ENCODE data around the gene TENM4. TPM values are rescaled to one million over a fixed set of nuclear protein-coding genes. Genes with fewer than 3 reads are reported as not detected.

TENM4 gene
- total and polyA plus RNA-seq, 2 of the 8 experiments (the other 6 are each of a cell fraction or from before 2014, with no cell fraction given), result 3.5 to 7.2 TPM

DNA sequence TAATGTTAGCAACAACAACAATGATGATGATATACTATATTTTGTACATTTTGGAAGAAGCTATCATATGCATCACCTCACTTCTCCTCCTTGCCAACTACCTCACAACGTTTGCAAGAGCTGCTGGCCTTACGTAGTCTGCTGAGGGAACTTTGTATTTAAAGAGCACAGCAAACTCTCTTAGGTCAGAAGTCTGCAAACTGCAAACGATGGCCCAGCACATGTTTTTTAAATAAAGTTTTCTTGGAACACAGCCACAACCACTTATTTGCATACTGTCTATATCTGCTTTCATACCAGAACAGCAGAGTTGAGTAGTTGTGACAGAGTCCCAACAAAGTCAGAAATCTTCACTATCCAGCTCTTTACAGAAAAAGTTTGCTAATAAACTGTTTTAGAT lies 261.7 kb downstream of the TENM4 start:
- TF ChIP-seq EGR1 (IDR thresholded peaks at IDR 0.05; ENCODE audit: borderline replicate concordance, low read depth, low read length), result no peak
- TF ChIP-seq, protein P1, sequence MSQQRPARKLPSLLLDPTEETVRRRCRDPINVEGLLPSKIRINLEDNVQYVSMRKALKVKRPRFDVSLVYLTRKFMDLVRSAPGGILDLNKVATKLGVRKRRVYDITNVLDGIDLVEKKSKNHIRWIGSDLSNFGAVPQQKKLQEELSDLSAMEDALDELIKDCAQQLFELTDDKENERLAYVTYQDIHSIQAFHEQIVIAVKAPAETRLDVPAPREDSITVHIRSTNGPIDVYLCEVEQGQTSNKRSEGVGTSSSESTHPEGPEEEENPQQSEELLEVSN (IDR thresholded peaks at IDR 0.05), result no peak
- TF ChIP-seq SP2 (IDR thresholded peaks at IDR 0.05; ENCODE audit: low read length), result no peak
- TF ChIP-seq RXRA (IDR thresholded peaks at IDR 0.05; ENCODE audit: insufficient read depth, low read depth, low read length), result no peak
- H3K23me2 ChIP-seq (ENCODE audit: low read depth, low read length), result no peaks in the 10 kb centered on the region
- no peak for DNase-seq (ENCODE audit: low read depth in 1 of 2, low spot score in 2 of 2)
- H3K79me2 ChIP-seq (ENCODE audit: control insufficient read depth in 1 of 2, insufficient read depth in 2 of 2, low read length in 2 of 2), result no peaks in the 10 kb centered on the region
- H3K27me3 ChIP-seq (replicated peaks in 1 of 4; ENCODE audit: control insufficient read depth in 3 of 4, extremely low read depth in 1 of 4, insufficient read depth in 3 of 4, low read length in 3 of 4), result no peaks in the 10 kb centered on the region
- no peak overlapping the region for H4K5ac ChIP-seq (ENCODE audit: insufficient read length, low read depth, low read length)
- H2BK20ac ChIP-seq (ENCODE audit: low read length), result no peak overlapping the region
- no peak overlapping the region for H3K4me2 ChIP-seq (ENCODE audit: insufficient read depth in 1 of 2, low read depth in 2 of 2, low read length in 2 of 2)
- no peak overlapping the region for H4K8ac ChIP-seq (ENCODE audit: extremely low read depth, insufficient read depth, low read length)
- H4K91ac ChIP-seq (replicated peaks; ENCODE audit: insufficient read length, low read length), result no peak overlapping the region
- H3K9ac ChIP-seq (replicated peaks in 1 of 4; ENCODE audit: extremely low read depth in 1 of 4, low read depth in 3 of 4, low read length in 3 of 4), result no peak overlapping the region
- H3K79me1 ChIP-seq (ENCODE audit: low read depth, low read length), result no peaks in the 10 kb centered on the region
- no peak overlapping the region for H2BK15ac ChIP-seq (ENCODE audit: low read length)
- H3K36me3 ChIP-seq (ENCODE audit: control insufficient read depth in 2 of 4, insufficient read depth in 4 of 4, low read length in 3 of 4), result no peaks in the 10 kb centered on the region
- no peak overlapping the region for H3K14ac ChIP-seq (ENCODE audit: insufficient read length)
- H2BK5ac ChIP-seq (ENCODE audit: low read depth, low read length), result no peak overlapping the region
- H3K27ac ChIP-seq (ENCODE audit: low read depth, low read length), result no peak overlapping the region
- 84% methylated on average over 3 of the region's 3 CpGs; no CpG with 5 or more reads in 1 of the 2 experiments for WGBS, 2 experiments (ENCODE audit: extremely low coverage in 1 of 2, insufficient coverage in 1 of 2, insufficient read length in 1 of 2, insufficient replicate concordance in 2 of 2, low coverage in 1 of 2, low lambda C conversion rate in 2 of 2, missing lambda C conversion rate in 1 of 2)
- ChIA-PET CTCF (ENCODE audit: partially characterized antibody) (interaction anchor here (1.5 kb wide), 1 partner anchor 20 kb away, joined by 4 read pairs; no protein-coding TSS in a partner anchor), POLR2A (ENCODE audit: partially characterized antibody) (no interaction called here)
- no peak overlapping the region for H3K23ac ChIP-seq (ENCODE audit: insufficient read length)
- H2BK12ac ChIP-seq (ENCODE audit: low read depth, low read length), result no peak overlapping the region
- peaks cover 0 to 2% of the 10 kb centered on the region in 2 experiments for H4K20me1 ChIP-seq (replicated peaks in 1 of 2; ENCODE audit: control insufficient read depth in 1 of 2, insufficient read depth in 2 of 2, low read length in 2 of 2)
- no peak overlapping the region for H3K18ac ChIP-seq (ENCODE audit: extremely low read depth, low read length)
- FAIRE-seq, result no peak
- no peak overlapping the region for H2AFZ ChIP-seq (ENCODE audit: low read length)
- H3K4ac ChIP-seq (replicated peaks; ENCODE audit: insufficient read length, low read depth, low read length), result no peak overlapping the region
- peaks cover 0 to 7% (median 2%) of the 10 kb centered on the region in 4 experiments; a peak in 3 of 7 replicates for H3K4me1 ChIP-seq (replicated peaks in 1 of 4; ENCODE audit: control insufficient read depth in 3 of 4, insufficient read depth in 4 of 4, low read length in 3 of 4)
- no peak overlapping the region for H3K56ac ChIP-seq (replicated peaks; ENCODE audit: insufficient read length, low read depth, low read length)
- no peaks in the 10 kb centered on the region for H3K9me3 ChIP-seq (ENCODE audit: insufficient read depth in 2 of 2, low read depth in 1 of 2, low read length in 1 of 2)
- H2BK120ac ChIP-seq (replicated peaks; ENCODE audit: low read depth, low read length), result no peak overlapping the region
- H3K4me3 ChIP-seq (ENCODE audit: extremely low read depth in 1 of 4, insufficient read depth in 2 of 4, low read depth in 3 of 4, low read length in 4 of 4), result no peak overlapping the region
- H2AK5ac ChIP-seq (ENCODE audit: low read depth, low read length), result no peak overlapping the region
